WTC11 (cell line): Measurements from ENCODE around the gene MTA2. TPM values are rescaled to one million over a fixed set of nuclear protein-coding genes. Genes with fewer than 3 reads are reported as not detected.

ENCODE experiments used
- ATAC-seq: fragments of 200-7000 bp; cut with Tn5 transposase; 2 replicates; pipeline ENCODE4 v1.10.0; 2021; ENCODE audit warnings: mild to moderate bottlenecking, moderate library complexity
- CTCF ChIA-PET: fragments of 300-600 bp; sonication (Branson Sonifier 250); formaldehyde crosslinking; loops from one replicate; lab custom pipeline; 2021; ENCODE audit warnings: antibody characterized with exemption; lab: Charles Lee
- POLR2A ChIA-PET: fragments of 350-600 bp; sonication (Branson Sonifier 250); formaldehyde crosslinking; loops from one replicate; lab custom pipeline; 2021; ENCODE audit warnings: antibody characterized with exemption; lab: Charles Lee
- DNase-seq: peaks from one replicate; pipeline ENCODE4 v3.0.0; 2021; ENCODE audit warnings: low spot score
- H3K27ac Mint-ChIP-seq: 2 replicates; pipeline ENCODE4 v1.8.0; 2021; ENCODE audit warnings: mixed read lengths
- H3K27me3 Mint-ChIP-seq: 2 replicates; pipeline ENCODE4 v1.8.0; 2021; ENCODE audit warnings: low read depth, mild to moderate bottlenecking, moderate library complexity, mixed read lengths
- H3K36me3 Mint-ChIP-seq: 2 replicates; pipeline ENCODE4 v1.8.0; 2021; ENCODE audit warnings: mixed read lengths
- H3K4me1 Mint-ChIP-seq: 2 replicates; pipeline ENCODE4 v1.8.0; 2022; ENCODE audit warnings: mixed read lengths
- H3K4me3 Mint-ChIP-seq: 2 replicates; pipeline ENCODE4 v1.8.0; 2021; ENCODE audit warnings: mild to moderate bottlenecking, moderate library complexity, mixed read lengths
- H3K9me3 Mint-ChIP-seq: 2 replicates; pipeline ENCODE4 v1.8.0; 2021; ENCODE audit warnings: mixed read lengths
- ATF1 ChIP-seq: sonication (generic); formaldehyde crosslinking; IDR thresholded peaks from 2 replicates; pipeline ENCODE4 v1.8.1; 2023; ENCODE audit warnings: mild to moderate bottlenecking, moderate library complexity, missing genetic modification reagents
- CBFB ChIP-seq: sonication (generic); formaldehyde crosslinking; IDR thresholded peaks from 2 replicates; pipeline ENCODE4 v1.8.1; 2022; ENCODE audit warnings: mild to moderate bottlenecking, low read depth, missing genetic modification reagents
- ESRRA ChIP-seq: sonication (generic); formaldehyde crosslinking; IDR thresholded peaks from 2 replicates; pipeline ENCODE4 v1.8.1; 2022; ENCODE audit warnings: mild to moderate bottlenecking, missing genetic modification reagents, borderline replicate concordance
- GABPB1 ChIP-seq: sonication (generic); formaldehyde crosslinking; IDR thresholded peaks from 2 replicates; pipeline ENCODE4 v1.8.1; 2023; ENCODE audit warnings: mild to moderate bottlenecking, missing genetic modification reagents
- HMGA2 ChIP-seq: fragments of 250-450 bp; sonication (Bioruptor Pico); IDR thresholded peaks from 2 replicates; pipeline ENCODE4 v1.4.0; 2021; ENCODE audit warnings: mild to moderate bottlenecking, moderate library complexity
- HMGXB4 ChIP-seq: sonication (generic); formaldehyde crosslinking; IDR thresholded peaks from 2 replicates; pipeline ENCODE4 v1.8.1; 2023; ENCODE audit warnings: mild to moderate bottlenecking, moderate library complexity, missing genetic modification reagents
- IRF2 ChIP-seq: sonication (generic); formaldehyde crosslinking; IDR thresholded peaks from 2 replicates; pipeline ENCODE4 v1.8.0; 2022; ENCODE audit warnings: low read depth, missing genetic modification reagents, borderline replicate concordance
- JUN ChIP-seq: sonication (generic); formaldehyde crosslinking; IDR thresholded peaks from 2 replicates; pipeline ENCODE4 v1.8.0; 2023; ENCODE audit warnings: mild to moderate bottlenecking, missing genetic modification reagents
- NR3C1 ChIP-seq: sonication (generic); formaldehyde crosslinking; conservative IDR thresholded peaks from 2 replicates; pipeline ENCODE4 v1.8.1; 2023; ENCODE audit warnings: low read depth, mild to moderate bottlenecking, missing genetic modification reagents
- RORB ChIP-seq: fragments of 250-450 bp; sonication (Bioruptor Pico); IDR thresholded peaks from 2 replicates; pipeline ENCODE4 v1.9.0; 2021; ENCODE audit warnings: mild to moderate bottlenecking
- SMAD3 ChIP-seq: sonication (generic); formaldehyde crosslinking; IDR thresholded peaks from 2 replicates; pipeline ENCODE4 v1.8.0; 2022; ENCODE audit warnings: missing genetic modification reagents, mild to moderate bottlenecking, borderline replicate concordance
- ZNF425 ChIP-seq: fragments of 250-450 bp; sonication (Bioruptor Pico); conservative IDR thresholded peaks from 2 replicates; pipeline ENCODE4 v1.9.0; 2021; ENCODE audit warnings: mild to moderate bottlenecking
- ZNF512 ChIP-seq: sonication (generic); formaldehyde crosslinking; IDR thresholded peaks from 2 replicates; pipeline ENCODE4 v1.8.1; 2022; ENCODE audit warnings: missing genetic modification reagents, borderline replicate concordance
- total RNA-seq: library from RNA; stranded (reverse); gene quantifications from 3 replicates; pipeline ENCODE4 v1.2.3, GENCODE V29; 2021
- TF ChIP-seq, protein P1 (sequence below): sonication (generic); formaldehyde crosslinking; IDR thresholded peaks from 2 replicates; pipeline ENCODE4 v1.8.1; 2023; ENCODE audit warnings: mild to moderate bottlenecking, missing genetic modification reagents, moderate library complexity
- TF ChIP-seq, protein P2 (sequence below): sonication (generic); formaldehyde crosslinking; IDR thresholded peaks from 2 replicates; pipeline ENCODE4 v1.8.0; 2023; ENCODE audit warnings: missing genetic modification reagents
- TF ChIP-seq, protein P3 (sequence below): sonication (generic); formaldehyde crosslinking; conservative IDR thresholded peaks from 2 replicates; pipeline ENCODE4 v1.8.1; 2023; ENCODE audit warnings: mild to moderate bottlenecking, low read depth, missing genetic modification reagents, moderate library complexity
- TF ChIP-seq, protein P4 (sequence below): sonication (generic); formaldehyde crosslinking; IDR thresholded peaks from 2 replicates; pipeline ENCODE4 v1.8.1; 2023; ENCODE audit warnings: mild to moderate bottlenecking, missing genetic modification reagents, moderate library complexity
- TF ChIP-seq, protein P5 (sequence below): sonication (generic); formaldehyde crosslinking; IDR thresholded peaks from 2 replicates; pipeline ENCODE4 v1.8.0; 2022; ENCODE audit warnings: mild to moderate bottlenecking, missing genetic modification reagents

The MTA2 gene
- total RNA-seq, 1 experiment from 2014 or later, result 115 TPM

DNA sequence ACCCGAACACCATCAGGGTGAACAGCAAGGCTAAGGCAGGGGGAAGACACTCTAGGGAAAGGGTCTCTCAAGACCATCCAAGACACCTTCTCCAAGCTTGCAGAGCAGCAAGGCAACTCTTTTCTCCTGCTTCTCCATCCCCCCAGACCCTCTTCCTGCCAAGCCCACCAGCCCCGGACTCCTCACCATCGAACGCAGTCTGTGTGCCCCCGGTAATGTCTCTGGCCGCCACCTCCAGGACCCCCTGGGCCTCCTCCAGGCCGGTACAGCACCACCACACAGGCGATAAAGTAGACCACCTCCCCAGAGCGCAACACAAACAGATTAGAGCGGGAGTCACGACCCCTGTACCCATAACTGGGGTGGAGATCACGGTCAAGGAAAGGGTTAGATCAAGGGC lies 7.1 kb upstream of the MTA2 start:
- Mint-ChIP-seq H3K4me1 (peaks cover 51% of the 10 kb centered on the region), H3K36me3 (peaks cover 3% of the 10 kb centered on the region), H3K9me3 (no peaks in the 10 kb centered on the region), H3K27me3 (peaks cover 19% of the 10 kb centered on the region), H3K27ac (no peak overlapping the region), H3K4me3 (no peak overlapping the region)
- ChIA-PET POLR2A (no interaction called here), CTCF (interaction anchor here (1.1 to 8.9 kb wide), 2 partner anchors 16 to 66 kb away, joined by 3 to 74 read pairs; partner anchors contain the start of gene TUT1)
- TF ChIP-seq HMGXB4 (CRISPR knock-in tag) (no peak), HMGA2 (no peak), CBFB (CRISPR knock-in tag) (no peak), NR3C1 (CRISPR knock-in tag) (no peak)
- TF ChIP-seq, protein P1, sequence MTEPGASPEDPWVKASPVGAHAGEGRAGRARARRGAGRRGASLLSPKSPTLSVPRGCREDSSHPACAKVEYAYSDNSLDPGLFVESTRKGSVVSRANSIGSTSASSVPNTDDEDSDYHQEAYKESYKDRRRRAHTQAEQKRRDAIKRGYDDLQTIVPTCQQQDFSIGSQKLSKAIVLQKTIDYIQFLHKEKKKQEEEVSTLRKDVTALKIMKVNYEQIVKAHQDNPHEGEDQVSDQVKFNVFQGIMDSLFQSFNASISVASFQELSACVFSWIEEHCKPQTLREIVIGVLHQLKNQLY, result no peak
- TF ChIP-seq, protein P2, sequence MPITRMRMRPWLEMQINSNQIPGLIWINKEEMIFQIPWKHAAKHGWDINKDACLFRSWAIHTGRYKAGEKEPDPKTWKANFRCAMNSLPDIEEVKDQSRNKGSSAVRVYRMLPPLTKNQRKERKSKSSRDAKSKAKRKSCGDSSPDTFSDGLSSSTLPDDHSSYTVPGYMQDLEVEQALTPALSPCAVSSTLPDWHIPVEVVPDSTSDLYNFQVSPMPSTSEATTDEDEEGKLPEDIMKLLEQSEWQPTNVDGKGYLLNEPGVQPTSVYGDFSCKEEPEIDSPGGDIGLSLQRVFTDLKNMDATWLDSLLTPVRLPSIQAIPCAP (CRISPR knock-in tag), result no peak
- TF ChIP-seq, protein P3, sequence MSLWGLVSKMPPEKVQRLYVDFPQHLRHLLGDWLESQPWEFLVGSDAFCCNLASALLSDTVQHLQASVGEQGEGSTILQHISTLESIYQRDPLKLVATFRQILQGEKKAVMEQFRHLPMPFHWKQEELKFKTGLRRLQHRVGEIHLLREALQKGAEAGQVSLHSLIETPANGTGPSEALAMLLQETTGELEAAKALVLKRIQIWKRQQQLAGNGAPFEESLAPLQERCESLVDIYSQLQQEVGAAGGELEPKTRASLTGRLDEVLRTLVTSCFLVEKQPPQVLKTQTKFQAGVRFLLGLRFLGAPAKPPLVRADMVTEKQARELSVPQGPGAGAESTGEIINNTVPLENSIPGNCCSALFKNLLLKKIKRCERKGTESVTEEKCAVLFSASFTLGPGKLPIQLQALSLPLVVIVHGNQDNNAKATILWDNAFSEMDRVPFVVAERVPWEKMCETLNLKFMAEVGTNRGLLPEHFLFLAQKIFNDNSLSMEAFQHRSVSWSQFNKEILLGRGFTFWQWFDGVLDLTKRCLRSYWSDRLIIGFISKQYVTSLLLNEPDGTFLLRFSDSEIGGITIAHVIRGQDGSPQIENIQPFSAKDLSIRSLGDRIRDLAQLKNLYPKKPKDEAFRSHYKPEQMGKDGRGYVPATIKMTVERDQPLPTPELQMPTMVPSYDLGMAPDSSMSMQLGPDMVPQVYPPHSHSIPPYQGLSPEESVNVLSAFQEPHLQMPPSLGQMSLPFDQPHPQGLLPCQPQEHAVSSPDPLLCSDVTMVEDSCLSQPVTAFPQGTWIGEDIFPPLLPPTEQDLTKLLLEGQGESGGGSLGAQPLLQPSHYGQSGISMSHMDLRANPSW (CRISPR knock-in tag), result no peak
- ATAC-seq (no peak), DNase-seq (no peak)

GRCh38 chr11:62607714-62608113 lies 6.0 kb upstream of the MTA2 start:
- Mint-ChIP-seq H3K27me3 (peaks cover 30% of the 10 kb centered on the region), H3K9me3 (no peaks in the 10 kb centered on the region), H3K36me3 (peaks cover 8% of the 10 kb centered on the region), H3K4me3 (no peak overlapping the region), H3K4me1 (peaks cover 57% of the 10 kb centered on the region), H3K27ac (peak overlapping the region; percentile 92)
- ChIA-PET POLR2A (no interaction called here), CTCF (interaction anchor here (0.6 to 8.9 kb wide), 3 partner anchors 8 to 15 kb away, joined by 3 to 74 read pairs (median 6); partner anchors contain the start of genes B3GAT3 and TUT1)
- ATAC-seq (no peak), DNase-seq (no peak)
- TF ChIP-seq ZNF425 (no peak), RORB (CRISPR knock-in tag) (no peak), ZNF512 (CRISPR knock-in tag) (no peak), SMAD3 (CRISPR knock-in tag) (no peak), JUN (CRISPR knock-in tag) (no peak), ATF1 (CRISPR knock-in tag) (no peak), GABPB1 (no peak), ESRRA (no peak), IRF2 (CRISPR knock-in tag) (no peak)
- TF ChIP-seq, protein P4, sequence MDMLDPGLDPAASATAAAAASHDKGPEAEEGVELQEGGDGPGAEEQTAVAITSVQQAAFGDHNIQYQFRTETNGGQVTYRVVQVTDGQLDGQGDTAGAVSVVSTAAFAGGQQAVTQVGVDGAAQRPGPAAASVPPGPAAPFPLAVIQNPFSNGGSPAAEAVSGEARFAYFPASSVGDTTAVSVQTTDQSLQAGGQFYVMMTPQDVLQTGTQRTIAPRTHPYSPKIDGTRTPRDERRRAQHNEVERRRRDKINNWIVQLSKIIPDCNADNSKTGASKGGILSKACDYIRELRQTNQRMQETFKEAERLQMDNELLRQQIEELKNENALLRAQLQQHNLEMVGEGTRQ (CRISPR knock-in tag), result no peak
- TF ChIP-seq, protein P5, sequence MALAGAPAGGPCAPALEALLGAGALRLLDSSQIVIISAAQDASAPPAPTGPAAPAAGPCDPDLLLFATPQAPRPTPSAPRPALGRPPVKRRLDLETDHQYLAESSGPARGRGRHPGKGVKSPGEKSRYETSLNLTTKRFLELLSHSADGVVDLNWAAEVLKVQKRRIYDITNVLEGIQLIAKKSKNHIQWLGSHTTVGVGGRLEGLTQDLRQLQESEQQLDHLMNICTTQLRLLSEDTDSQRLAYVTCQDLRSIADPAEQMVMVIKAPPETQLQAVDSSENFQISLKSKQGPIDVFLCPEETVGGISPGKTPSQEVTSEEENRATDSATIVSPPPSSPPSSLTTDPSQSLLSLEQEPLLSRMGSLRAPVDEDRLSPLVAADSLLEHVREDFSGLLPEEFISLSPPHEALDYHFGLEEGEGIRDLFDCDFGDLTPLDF (CRISPR knock-in tag), result no peak
- TF ChIP-seq, protein P2 (CRISPR knock-in tag), result no peak
- TF ChIP-seq, protein P3 (CRISPR knock-in tag), result no peak
